Forelimb muscle (tissue), 1 donor: ENCODE results near the gene C8G. TPM values are rescaled to one million over a fixed set of nuclear protein-coding genes. Genes with fewer than 3 reads are reported as not detected.

Experiments used
- DNase-seq: peaks from one replicate; pipeline ENCODE4 v3.0.0-alpha.2; 2013; ENCODE audit warnings: low read depth
- polyA plus RNA-seq: library from polyadenylated mRNA; unstranded; fragments of 120-200 nt; gene quantifications from one replicate; pipeline ENCODE4 v1.2.1, GENCODE V29; 2013; ENCODE audit not compliant: insufficient read length

C8G gene
- polyA plus RNA-seq, 1 donor, result 0.32 TPM

GRCh38 chr9:136920734-136921231 lies 24.3 kb upstream of the C8G start:
- no peak for DNase-seq

- DNase-seq, result no peak
These were observed 23.7 kb upstream of the C8G start for GRCh38 chr9:136921307-136921706.

GRCh38 chr9:136921718-136922117 lies 23.3 kb upstream of the C8G start:
- DNase-seq, result no peak

- no peak for DNase-seq
These were observed 22.5 kb upstream of the C8G start for GRCh38 chr9:136922540-136922939.

GRCh38 chr9:136923881-136924280 lies 21.2 kb upstream of the C8G start:
- DNase-seq, result no peak

GRCh38 chr9:136925414-136926153 lies 19.5 kb upstream of the C8G start:
- DNase-seq, result no peak

GRCh38 chr9:136926154-136926704 lies 18.8 kb upstream of the C8G start:
- no peak for DNase-seq

- no peak for DNase-seq
These were observed 18.3 kb upstream of the C8G start for GRCh38 chr9:136926749-136927148.

GRCh38 chr9:136927343-136928271 lies 17.4 kb upstream of the C8G start:
- DNase-seq, result no peak

GRCh38 chr9:136928591-136928990 lies 16.5 kb upstream of the C8G start:
- DNase-seq, result no peak

GRCh38 chr9:136930014-136930413 lies 15.0 kb upstream of the C8G start:
- no peak for DNase-seq

GRCh38 chr9:136931611-136932130 lies 13.4 kb upstream of the C8G start:
- DNase-seq, result no peak

- DNase-seq, result no peak
These were observed 10.8 kb upstream of the C8G start for GRCh38 chr9:136934277-136934676.

GRCh38 chr9:136935651-136936050 lies 9.4 kb upstream of the C8G start:
- DNase-seq, result no peak

GRCh38 chr9:136936645-136937170 lies 8.3 kb upstream of the C8G start:
- DNase-seq, result no peak

- DNase-seq, result no peak
These were observed 7.6 kb upstream of the C8G start for GRCh38 chr9:136937186-136938001.

GRCh38 chr9:136939431-136939995 lies 5.5 kb upstream of the C8G start:
- DNase-seq, result no peak

GRCh38 chr9:136939996-136940525 lies 5.0 kb upstream of the C8G start:
- no peak for DNase-seq

- DNase-seq, result no peak
These were observed 4.4 kb upstream of the C8G start for GRCh38 chr9:136940526-136941230.
